ENCODE results near the gene MACO1.

The MACO1 gene

DNA sequence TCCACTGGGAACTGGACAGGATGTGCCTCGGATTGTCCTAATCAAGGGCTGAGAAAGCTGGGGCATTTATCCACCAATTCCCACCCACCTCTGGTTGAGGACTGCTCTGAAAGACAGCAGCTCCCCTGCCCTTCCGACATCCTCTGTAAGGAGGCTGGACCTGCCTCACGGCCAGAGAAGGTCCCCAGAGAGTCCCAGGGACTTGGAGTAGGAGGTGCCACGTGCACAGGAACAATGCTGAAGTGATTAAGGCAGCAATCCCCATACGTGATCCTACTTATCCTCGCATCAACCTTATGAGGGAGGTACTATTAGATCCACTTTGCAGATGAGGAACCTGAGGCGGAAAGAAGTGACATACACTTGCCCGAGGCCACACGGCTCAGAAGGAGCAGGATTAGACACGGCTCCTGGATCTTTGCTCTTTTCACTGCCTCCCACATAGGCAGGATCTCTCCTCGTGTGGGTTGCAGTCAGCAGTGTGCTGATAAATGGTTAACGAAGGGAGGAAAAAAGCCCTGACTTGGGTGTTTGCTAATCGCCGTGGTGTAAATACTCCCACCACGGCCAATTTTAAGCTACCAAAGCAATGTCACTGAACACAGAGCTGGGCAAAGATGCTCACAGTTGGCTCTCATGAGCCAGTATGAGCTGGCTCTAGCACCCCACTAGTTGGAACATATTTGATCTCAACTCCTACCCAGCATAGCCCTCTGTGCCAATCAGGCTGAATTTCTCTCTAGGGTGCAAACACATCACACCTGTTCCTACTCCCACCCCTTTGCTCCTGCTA, 94.1 kb downstream of the MACO1 start:
- no peak for DNase-seq (ENCODE audit: low read depth)

DNA sequence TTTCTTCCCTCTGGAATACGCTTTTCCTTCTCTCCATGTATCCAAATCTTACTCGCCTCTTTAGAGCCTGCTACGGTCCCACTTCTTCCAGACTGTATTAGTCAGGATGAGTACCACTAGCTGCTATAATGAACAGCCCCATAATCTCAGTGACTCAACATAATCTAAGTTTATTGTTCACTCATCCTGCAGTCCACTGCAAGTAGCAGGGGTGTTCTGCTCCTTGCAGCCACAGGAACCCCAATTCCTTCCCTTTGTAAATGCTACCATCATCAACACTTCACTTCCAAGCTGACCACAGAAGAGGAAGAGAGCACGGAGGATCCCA, 94.6 kb downstream of the MACO1 start:
- DNase-seq (ENCODE audit: low read depth): no peak

DNA sequence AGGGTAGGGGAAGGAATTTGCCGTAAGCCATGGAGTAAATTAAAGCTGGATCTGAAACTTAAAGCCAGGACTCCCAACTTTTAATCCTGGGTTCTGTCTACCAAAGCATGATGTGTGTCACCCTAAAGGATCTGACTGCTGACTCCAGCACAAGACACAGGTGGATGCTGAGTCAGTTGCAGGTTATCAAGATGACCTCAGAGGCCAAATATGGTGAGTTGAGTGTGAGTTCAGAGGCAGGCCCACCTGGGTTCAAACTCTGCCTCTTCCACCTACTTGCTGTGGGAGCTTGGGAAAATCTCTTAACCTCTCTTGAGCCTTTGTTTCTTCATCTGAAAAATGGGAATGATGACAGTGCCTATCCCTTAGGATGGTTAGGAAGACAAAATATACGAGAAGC, 96.1 kb downstream of the MACO1 start:
- no peak for DNase-seq (ENCODE audit: low read depth)

GRCh38 chr1:25527226-25527846, 96.6 kb downstream of the MACO1 start:
- no peak for DNase-seq (ENCODE audit: low read depth)

GRCh38 chr1:25527946-25528595, 97.4 kb downstream of the MACO1 start:
- no peak for DNase-seq (ENCODE audit: low read depth)

DNA sequence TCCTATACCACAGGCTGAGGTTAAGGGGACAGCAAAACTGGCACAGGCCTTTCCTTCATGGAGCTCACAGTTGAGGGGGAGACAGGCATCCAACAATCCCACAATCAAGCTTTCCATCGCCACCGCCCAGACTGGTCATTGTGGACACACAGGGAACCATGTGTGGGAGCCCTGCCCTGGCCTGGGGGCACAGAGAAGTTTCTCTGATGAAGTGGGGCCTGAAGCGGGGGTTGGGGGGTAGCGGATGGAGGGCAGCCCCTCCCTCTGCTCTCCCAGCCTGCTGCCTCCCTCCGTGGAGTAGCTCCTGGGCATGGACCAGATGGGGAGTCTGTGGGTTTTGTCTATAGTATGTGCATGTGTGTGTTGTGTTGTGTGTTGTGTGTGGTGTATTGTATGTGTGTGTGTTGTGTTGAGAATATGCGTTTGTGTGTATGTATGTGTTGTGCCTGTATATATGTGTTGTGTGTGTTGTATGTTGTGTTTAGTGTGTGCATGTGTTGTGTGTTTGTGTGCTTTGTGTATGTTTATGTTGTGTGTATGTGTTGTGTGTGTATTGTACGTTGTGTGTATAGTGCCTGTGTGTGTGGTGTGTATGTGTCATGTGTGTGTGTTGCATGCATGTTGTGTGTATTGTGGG, 98.3 kb downstream of the MACO1 start:
- no peak for DNase-seq (ENCODE audit: low read depth)

GRCh38 chr1:25529518-25530185, 99.0 kb downstream of the MACO1 start:
- DNase-seq (ENCODE audit: low read depth): no peak

GRCh38 chr1:25530186-25531081, 99.7 kb downstream of the MACO1 start:
- no peak for DNase-seq (ENCODE audit: low read depth)

DNA sequence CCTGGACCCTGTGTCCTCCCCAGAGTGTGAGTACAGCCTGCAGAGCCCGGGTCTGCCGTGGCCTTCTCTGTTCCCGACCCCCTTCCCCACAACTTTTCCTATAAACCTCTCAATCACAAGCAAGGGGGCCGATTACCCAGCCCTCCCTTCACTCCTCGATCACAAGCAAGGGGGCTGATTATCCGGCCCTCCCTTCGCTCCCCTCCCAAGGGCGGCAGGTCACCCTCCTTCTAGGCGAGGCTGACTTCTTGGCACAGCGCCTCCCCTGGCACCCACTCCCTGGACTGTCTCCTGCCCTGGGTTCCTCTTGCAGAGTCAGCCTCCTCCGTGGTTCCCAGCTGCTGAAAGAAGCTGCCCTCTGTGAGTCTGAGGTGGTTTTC, 100.4 kb downstream of the MACO1 start:
- DNase-seq (ENCODE audit: low read depth): no peak

- no peak for DNase-seq (ENCODE audit: low read depth)
These were observed 102.3 kb downstream of the MACO1 start for GRCh38 chr1:25532970-25533369.

- DNase-seq (ENCODE audit: low read depth): no peak
These were observed 103.2 kb downstream of the MACO1 start for GRCh38 chr1:25533775-25534409.

DNA sequence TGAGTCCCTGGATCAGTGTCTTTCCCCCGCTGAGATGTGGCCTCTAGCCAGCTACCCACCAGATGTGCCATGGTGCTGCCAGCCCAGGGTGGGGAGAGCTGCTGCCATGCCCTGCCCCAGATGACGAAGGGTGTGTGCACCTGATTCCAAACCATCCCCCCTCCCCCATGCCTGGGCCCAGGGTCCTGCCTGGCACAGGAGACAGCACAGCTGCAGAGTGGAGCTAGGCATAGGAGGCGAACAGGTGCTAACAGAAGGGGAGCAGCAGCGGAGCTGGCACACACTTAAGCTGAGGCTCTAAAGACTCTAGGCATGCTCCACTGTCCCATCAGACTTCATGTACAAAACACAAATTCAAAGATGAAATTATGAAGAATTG, 103.7 kb downstream of the MACO1 start:
- no peak for DNase-seq (ENCODE audit: low read depth)

DNA sequence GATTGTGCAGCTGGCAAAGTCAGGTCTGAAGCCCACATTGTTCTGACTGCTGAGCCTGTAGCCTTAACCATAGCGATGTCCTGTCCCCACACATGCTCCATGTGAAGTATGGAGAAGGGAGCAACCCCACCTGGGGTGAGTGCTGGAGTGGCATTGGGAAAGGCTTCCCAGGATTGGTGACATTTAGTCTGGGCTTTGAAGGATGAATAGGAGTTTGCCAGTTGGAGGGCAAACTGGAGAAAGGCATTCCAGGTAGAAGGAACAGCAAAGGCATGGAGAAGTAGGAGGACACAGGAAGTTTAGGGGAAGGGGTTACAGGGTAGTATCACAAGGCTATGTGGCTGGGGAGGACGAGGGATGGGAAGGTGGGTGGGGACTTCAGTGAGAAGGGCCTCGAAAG, 105.4 kb downstream of the MACO1 start:
- no peak for DNase-seq (ENCODE audit: low read depth)

- no peak for DNase-seq (ENCODE audit: low read depth)
These were observed 106.6 kb downstream of the MACO1 start for GRCh38 chr1:25537153-25537831.

DNA sequence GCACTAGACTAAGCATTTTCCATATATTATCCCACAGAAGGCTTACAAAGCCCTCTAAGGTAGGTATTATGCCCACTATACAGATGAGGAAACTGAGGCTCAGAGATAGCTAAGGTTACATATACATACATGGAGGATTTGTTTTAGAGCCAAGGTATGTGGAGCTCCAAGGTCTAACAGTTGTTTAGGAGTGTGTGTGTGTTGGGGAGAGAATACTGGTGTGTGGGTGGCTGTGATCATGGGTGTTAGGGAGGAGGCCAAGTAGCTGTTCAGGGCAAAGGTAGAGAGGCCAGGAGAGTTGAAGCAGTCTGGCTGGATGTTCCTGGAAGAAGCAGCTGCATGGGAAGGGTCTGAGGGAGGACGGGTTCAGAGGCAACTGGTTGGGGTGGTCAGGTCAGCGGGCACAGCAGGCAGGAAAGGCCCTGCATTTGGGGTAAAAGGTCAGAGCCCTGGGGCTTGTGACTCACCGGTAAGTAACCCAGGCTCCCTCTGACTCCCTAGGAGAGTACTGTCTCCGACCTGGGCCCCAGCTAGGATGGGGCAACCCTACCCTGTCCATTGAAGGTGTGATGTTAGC, 107.6 kb downstream of the MACO1 start:
- DNase-seq (ENCODE audit: low read depth): no peak

DNA sequence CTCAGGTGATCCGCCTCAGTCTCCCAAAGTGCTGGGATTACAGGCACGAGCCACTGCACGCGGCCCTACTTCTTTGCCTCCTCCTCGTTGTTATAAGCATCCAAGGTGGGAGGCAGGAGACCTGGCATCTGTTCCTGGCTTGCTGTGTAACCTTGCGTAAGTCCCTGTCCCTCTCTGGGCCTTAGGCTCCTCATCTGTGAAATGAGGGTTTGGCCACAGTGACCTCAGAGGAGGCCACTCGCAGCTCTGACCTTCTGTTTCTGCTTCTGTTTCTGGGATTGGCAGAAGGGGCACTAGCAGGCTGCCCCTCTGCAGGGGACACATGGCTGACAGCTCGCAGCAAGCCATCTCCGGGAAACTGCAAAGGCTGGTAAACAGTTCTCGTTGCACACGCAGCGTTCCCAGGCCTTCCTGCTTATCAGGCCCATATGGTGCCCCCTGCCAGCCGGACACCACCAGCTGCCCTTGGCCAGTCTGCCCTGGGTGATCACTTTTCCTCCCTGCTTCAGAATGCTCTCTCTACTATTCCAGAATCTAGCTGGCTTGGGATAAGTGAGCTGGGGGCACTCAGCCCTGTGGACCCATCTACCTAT, 110.1 kb downstream of the MACO1 start:
- DNase-seq (ENCODE audit: low read depth): no peak

- DNase-seq (ENCODE audit: low read depth): no peak
These were observed 110.7 kb downstream of the MACO1 start for GRCh38 chr1:25541425-25541824.

DNA sequence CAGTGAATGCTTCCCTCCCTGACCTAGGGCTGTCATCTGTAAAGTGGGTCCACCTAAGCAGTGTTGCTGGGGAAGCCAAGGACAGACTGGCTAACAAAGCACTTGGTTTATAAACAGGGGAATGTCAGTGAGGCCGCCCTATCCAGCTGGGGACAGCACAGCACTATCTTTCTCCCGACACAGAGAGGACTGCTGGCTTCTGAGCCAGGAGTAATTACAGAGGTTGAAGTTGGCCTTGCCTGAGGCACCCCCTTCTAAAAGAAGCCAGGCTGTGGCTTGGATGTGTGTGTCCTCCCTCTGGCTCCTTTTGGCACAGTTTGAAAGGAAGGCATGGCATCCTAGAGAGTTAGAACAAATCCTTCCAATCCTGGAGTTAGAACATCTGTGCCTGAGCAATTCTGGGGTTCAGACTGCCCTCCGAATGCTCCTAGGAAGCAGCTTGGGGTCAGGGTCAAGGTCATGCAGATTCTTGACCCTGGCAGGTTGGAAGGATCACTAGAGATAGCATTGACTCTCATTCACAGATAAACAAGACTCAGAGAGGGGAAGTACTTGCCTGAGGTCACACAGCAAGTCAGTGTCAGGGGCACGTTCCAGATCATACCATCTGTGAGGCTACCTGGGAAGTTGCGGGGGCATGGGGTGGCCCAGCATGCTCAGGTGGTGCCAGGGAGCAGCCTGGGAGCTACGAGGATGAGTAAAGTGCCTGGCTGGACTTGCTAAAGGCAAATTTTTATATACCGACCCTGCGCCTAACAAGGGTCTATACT, 111.4 kb downstream of the MACO1 start:
- no peak for DNase-seq (ENCODE audit: low read depth)

DNA sequence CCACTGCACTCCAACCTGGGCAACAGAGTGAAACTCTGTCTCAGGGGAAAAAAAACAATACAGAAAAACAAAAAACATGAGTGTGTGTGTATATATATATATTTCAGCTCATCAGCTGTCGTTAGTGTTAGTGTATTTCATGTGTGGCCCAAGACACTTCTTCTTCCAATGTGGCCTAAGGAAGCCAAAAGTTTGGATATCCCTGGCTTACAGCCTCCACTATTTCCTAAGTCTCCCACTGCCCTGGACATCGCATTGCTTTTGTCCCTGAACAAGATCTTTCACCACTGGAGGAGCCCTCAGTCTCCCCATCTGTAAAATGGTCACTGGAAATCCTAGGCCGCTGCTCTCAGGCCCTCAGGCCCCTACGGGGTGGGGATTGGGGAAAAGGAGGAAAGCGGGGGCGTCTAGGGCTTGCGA, 112.3 kb downstream of the MACO1 start:
- DNase-seq (ENCODE audit: low read depth): no peak

Data from activated T-cell treated with anti-CD3 and anti-CD28 coated beads for 48 hours (primary cell).